ENCODE data around the gene CREB3L4. TPM values are rescaled to one million over a fixed set of nuclear protein-coding genes. Genes with fewer than 3 reads are reported as not detected.
"Not testable (repeated sequence)": the region's sequence is repeated elsewhere in the genome, so short reads cannot be mapped to it uniquely, and the experiment has no call there.

CREB3L4 gene
- total RNA-seq, 1 experiment from 2014 or later, result 9.6 TPM

- DNase-seq (ENCODE audit: low read depth), result peak; percentile 86
Measured at GRCh38 chr1:153985941-153986761, 18.4 kb downstream of the CREB3L4 start, which contains the start of gene RAB13. RAB13 (minus strand) TSS chr1:153986339; CDS start chr1:153986236, 103 bp downstream.

- DNase-seq (ENCODE audit: low read depth), result no peak
Measured at GRCh38 chr1:153987621-153988020, 19.9 kb downstream of the CREB3L4 start.

GRCh38 chr1:153990468-153991150, 22.9 kb downstream of the CREB3L4 start, which contains the start of gene RPS27:
RPS27 (plus strand) TSS chr1:153990762; CDS start chr1:153990797, 35 bp downstream.
- DNase-seq (ENCODE audit: low read depth), result peak; percentile 98

- DNase-seq (ENCODE audit: low read depth), result no peak
Measured at GRCh38 chr1:153991151-153991630, 23.5 kb downstream of the CREB3L4 start.

GRCh38 chr1:153991806-153992205, 24.1 kb downstream of the CREB3L4 start:
- DNase-seq (ENCODE audit: low read depth), result no peak

- no peak for DNase-seq (ENCODE audit: low read depth)
Measured at GRCh38 chr1:153995202-153995601, 27.5 kb downstream of the CREB3L4 start.

GRCh38 chr1:153995640-153996039, 27.9 kb downstream of the CREB3L4 start:
- DNase-seq (ENCODE audit: low read depth), result no peak

DNA sequence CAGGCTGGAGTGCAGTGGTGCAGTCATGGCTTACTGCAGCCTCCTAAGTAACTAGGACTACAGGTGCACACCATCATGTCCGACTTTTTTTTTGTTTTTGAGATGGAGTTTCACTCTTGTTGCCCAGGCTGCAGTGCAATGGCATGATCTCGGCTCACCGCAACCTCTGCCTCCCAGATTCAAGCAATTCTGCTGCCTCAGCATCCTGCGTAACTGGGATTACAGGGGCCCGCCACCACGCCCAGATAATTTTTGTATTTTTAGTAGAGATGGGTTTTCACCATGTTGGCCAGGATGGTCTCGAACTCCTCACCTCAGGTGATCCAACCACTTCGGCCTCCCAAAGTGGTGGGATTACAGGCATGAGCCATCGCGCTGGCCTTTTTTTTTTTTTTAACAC, 29.2 kb downstream of the CREB3L4 start:
- DNase-seq (ENCODE audit: low read depth), result not testable (repeated sequence)

DNA sequence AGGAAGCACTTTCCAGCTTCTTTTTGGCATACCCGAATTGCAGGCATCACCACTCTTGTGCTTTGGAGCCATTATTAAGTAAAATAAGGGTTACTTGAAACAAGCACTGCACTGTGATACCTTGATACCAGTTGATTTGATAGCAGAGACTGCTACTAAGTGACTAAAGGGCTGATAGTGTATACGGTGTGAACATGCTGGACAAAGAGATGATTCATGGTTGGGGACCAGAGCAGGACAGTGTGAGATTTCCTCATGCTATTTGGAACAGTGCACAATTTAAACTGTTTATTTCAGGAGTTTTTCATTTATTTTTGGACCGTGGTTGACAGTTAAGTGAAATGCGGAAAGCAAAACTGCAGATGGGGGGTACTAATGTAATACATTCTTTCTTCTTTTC, 32.7 kb downstream of the CREB3L4 start:
- DNase-seq (ENCODE audit: low read depth), result no peak

DNA sequence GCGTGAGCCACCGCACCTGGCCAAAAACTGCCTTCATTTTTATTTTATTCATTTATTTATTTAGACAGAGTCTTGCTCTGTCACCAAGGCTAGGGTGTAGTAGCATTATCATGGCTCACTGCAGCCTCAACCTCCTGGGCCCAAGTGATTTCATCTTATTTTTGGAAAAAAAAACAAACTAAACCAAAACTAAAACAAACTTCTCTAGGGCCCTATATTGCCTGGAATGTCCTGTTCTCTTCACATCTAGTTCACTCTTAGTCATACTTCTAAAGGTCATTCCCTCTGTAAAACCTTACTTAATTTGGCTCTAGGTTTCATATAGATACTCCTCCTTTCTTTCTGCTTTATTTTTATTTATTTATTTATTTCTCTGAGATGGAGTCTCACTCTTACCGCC, 38.4 kb downstream of the CREB3L4 start:
- peak; percentile 65 for DNase-seq (ENCODE audit: low read depth)

DNA sequence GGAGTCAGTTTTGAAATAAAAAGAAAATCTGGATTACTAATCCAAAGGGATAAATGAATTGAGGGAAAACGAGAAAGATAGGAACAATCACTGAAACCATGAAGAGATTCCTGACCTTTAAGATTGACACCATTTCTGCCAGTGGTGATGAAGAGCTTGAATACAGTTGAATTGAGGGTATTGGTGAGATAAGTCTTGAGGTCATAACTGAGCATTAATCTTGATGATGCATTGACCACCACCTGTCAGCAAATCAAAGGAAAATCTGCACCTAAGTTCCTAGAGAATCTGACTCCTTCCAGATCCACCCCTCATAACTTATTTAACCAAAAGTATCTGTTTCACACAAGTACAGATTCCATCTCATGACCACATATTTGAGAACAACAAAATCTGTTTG, 44.4 kb downstream of the CREB3L4 start:
- DNase-seq (ENCODE audit: low read depth), result no peak

DNA sequence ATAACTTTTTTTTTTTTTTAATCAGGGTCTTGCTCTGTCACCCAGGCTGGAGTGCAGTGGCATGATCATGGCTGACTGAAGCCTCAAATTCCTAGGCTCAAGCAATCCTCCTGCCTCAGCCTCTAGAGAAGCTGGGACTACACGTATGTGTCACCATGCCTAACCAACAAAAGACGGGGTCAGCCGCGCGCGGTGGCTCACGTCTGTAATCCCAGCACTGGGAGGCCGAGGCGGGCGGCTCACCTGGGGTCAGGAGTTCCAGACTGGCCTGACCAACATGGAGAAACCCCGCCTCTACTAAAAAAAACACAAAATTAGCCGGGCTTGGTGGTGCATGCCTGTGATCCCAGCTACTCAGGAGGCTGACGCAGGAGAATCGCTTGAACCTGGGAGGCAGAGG, 44.8 kb downstream of the CREB3L4 start:
- DNase-seq (ENCODE audit: low read depth), result not testable (repeated sequence)

DNA sequence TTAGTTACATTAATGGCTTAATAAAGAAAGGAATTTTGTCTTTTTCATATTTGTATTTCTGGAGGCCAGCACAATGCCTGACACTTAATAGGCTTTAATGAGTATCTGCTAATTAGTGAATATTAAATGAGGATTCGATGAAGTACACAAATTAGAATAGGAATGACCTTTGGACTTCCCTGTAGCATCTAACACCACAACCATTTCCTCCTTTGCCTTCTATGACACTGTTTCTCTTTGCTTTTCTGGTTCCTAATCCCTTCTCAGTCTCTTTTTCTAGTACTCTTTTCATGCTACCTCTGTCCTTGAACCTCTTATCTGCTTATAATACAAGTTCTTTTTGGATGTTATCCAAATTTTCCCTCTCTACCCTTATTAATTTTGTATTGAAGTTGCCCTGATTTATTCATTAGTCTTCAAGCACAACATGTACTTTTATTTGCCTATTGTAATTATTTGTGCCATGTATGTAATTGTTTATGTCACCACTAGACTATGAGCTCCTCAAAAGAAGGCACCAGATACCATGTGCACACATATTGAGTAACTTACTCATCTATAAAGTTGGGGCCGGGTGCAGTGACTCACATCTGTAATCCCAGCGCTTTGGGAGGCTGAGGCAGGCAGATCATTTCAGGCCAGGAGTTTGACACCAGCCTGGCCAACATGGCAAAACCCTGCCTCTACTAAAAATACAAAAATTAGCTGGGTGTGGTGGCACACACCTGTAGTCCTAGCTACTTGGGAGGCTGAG, 46.6 kb downstream of the CREB3L4 start:
- DNase-seq (ENCODE audit: low read depth), result peak; percentile 49

DNA sequence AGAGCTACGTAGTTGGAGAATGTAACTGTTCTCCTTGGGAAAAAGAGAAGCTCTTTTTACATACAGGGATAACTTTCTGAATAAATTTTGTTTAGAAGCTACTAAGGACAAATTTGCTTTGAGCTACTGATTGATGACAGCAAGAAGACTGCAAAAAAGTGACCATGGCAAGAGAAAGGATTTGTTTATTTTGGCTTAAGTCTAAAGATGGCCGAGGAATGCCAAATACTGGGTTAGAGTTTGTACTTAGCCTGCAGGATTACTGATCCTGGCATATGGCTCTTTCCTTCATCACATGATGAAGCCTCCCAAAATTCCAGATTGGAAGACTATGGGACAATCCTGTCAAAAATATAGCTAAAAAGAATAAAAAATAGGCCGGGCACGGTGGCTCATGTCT, 51.6 kb downstream of the CREB3L4 start:
- no peak for DNase-seq (ENCODE audit: low read depth)

DNA sequence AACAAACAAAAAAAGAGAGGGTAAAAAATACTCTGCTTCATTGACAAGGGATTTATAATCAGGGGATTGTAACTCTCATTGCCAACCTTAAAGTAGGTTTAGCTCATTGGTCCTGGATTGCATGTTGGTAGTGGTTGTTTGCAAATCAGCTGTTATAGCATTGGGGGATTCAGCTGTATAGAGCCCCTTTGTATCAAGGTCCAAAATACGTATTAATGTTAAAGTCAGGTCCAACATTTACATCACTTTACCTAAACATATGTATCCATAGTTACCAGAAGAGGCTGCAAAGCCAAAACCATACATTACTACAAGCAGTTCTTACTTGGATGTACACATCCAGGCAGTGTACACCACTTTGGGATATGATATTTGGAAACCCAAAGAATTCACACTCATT, 52.2 kb downstream of the CREB3L4 start:
- no peak for DNase-seq (ENCODE audit: low read depth)

Other genes starting within 250 kb of the CREB3L4 start
- gene INTS3, start 239.9 kb upstream of the CREB3L4 start, total RNA-seq (2014; rRNA removed; shearing (Covaris generic)), result 21.4 and 37.0 TPM in 2 replicates
- 1.2 and 3.7 TPM in 2 replicates for gene SLC27A3, start 192.5 kb upstream of the CREB3L4 start, total RNA-seq (2014; rRNA removed; shearing (Covaris generic))
- gene GATAD2B, start 44.9 kb upstream of the CREB3L4 start, total RNA-seq (2014; rRNA removed; shearing (Covaris generic)), result 8.7 and 11.0 TPM in 2 replicates
- 8.4 and 9.0 TPM in 2 replicates for gene DENND4B, start 21.2 kb upstream of the CREB3L4 start, total RNA-seq (2014; rRNA removed; shearing (Covaris generic))
- gene CRTC2, start 9.3 kb upstream of the CREB3L4 start, total RNA-seq (2014; rRNA removed; shearing (Covaris generic)), result 11.4 and 13.7 TPM in 2 replicates
- gene SLC39A1, start 4.4 kb upstream of the CREB3L4 start, total RNA-seq (2014; rRNA removed; shearing (Covaris generic)), result 120 and 138 TPM in 2 replicates
- gene JTB, start 9.8 kb downstream of the CREB3L4 start, total RNA-seq (2014; rRNA removed; shearing (Covaris generic)), result 367 and 415 TPM in 2 replicates
- gene RAB13, start 18.4 kb downstream of the CREB3L4 start, total RNA-seq (2014; rRNA removed; shearing (Covaris generic)), result 36.7 and 45.6 TPM in 2 replicates
- gene RPS27, start 22.9 kb downstream of the CREB3L4 start, total RNA-seq (2014; rRNA removed; shearing (Covaris generic)), result 2,348 and 3,641 TPM in 2 replicates
- not detected in 2 replicates for gene NUP210L, start 187.2 kb downstream of the CREB3L4 start, total RNA-seq (2014; rRNA removed; shearing (Covaris generic))
- gene TPM3, start 224.2 kb downstream of the CREB3L4 start, total RNA-seq (2014; rRNA removed; shearing (Covaris generic)), result 679 and 714 TPM in 2 replicates
- not detected in 2 replicates for gene CFAP141, start 238.4 kb downstream of the CREB3L4 start, total RNA-seq (2014; rRNA removed; shearing (Covaris generic))